Transverse colon (tissue), 4 donors: ENCODE data around the gene LTK. TPM values are rescaled to one million over a fixed set of nuclear protein-coding genes. Genes with fewer than 3 reads are reported as not detected.

ENCODE experiments used
- DNase-seq: peaks from one replicate; pipeline ENCODE4 v3.0.0-alpha.2; 2019
- H3K27ac ChIP-seq, 4 donors: fragments of 200-600 bp; sonication (generic); 2 replicates each; pipeline ENCODE4 v1.5.1; 2016 to 2018; ENCODE audit warnings: inconsistent platforms in 4 of 4
- H3K27me3 ChIP-seq: fragments of 200-600 bp; sonication (generic); 2 replicates; pipeline ENCODE4 v1.5.1; 2017; ENCODE audit warnings: inconsistent platforms
- H3K36me3 ChIP-seq, 4 donors: fragments of 200-600 bp; sonication (generic); 2 replicates each; pipeline ENCODE4 v1.5.1; 2017 to 2019; ENCODE audit warnings: inconsistent platforms in 4 of 4
- H3K4me1 ChIP-seq, 4 donors: fragments of 200-600 bp; sonication (generic); 2 replicates each; pipeline ENCODE4 v1.5.1; 2017 to 2020; ENCODE audit warnings: inconsistent platforms in 4 of 4
- H3K4me3 ChIP-seq, 4 donors: fragments of 200-600 bp; sonication (generic); 1 replicate in 1 of 4; 2 replicates in 3 of 4; pipeline versions ENCODE4 v1.5.1 to v1.6.1; 2017 to 2019; ENCODE audit warnings: inconsistent platforms in 4 of 4
- H3K9me3 ChIP-seq, 2 donors: fragments of 200-600 bp; sonication (generic); 2 replicates each; pipeline ENCODE4 v1.5.1; 2017 to 2019; ENCODE audit warnings: inconsistent platforms in 2 of 2
- CTCF ChIP-seq, 5 experiments: fragments of 200-600 bp in 3 of 5; fragments of 450-650 bp in 2 of 5; sonication (generic) in 3 of 5; IDR thresholded peaks; 1 replicate in 2 of 5; 2 replicates in 3 of 5; pipeline ENCODE4 v1.5.1; 2016 to 2017; ENCODE audit warnings: antibody characterized with exemption in 5 of 5, inconsistent platforms in 3 of 5, mild to moderate bottlenecking in 2 of 5, moderate library complexity in 1 of 5
- EP300 ChIP-seq: sonication (generic); formaldehyde crosslinking; IDR thresholded peaks from one replicate; pipeline ENCODE4 v1.6.1; 2017; ENCODE audit warnings: antibody characterized with exemption, low read depth
- POLR2A ChIP-seq: fragments of 450-650 bp; IDR thresholded peaks from one replicate; pipeline ENCODE4 v1.6.1; 2016; ENCODE audit warnings: antibody characterized with exemption, mild to moderate bottlenecking, moderate library complexity
- POLR2AphosphoS5 ChIP-seq, 3 donors: sonication (generic); formaldehyde crosslinking; IDR thresholded peaks; one replicate each; pipeline ENCODE4 v1.6.1; 2016; ENCODE audit warnings: antibody characterized with exemption in 3 of 3
- WGBS, 2 donors: methylation state at CpG; one replicate each; pipeline ENCODE4 v1.1.5; 2018; ENCODE audit warnings: low coverage in 1 of 2; 5-methylcytosine and 5-hydroxymethylcytosine counted together
- in situ Hi-C, 4 donors: fragments of 200-750 bp; cut with MboI; loops; one replicate each; pipeline versions ENCODE4 v1.15.0 to v1.15.1; 2017; ENCODE audit warnings: low sequenced_read_pairs in 3 of 4, low pct_ligation_motif_present in 1 of 4, low pct_unique_long_range_greater_than_20kb in 1 of 4
- intact Hi-C: fragments of 100-400 bp; cut with DNase I; formaldehyde crosslinking; loops from one replicate; pipeline ENCODE4 v1.15.1; 2023; ENCODE audit warnings: low total_unique reads
- total RNA-seq, 4 donors: library from RNA; depleted of rRNA; stranded (reverse); fragments of >200 nt; gene quantifications; one replicate each; pipeline ENCODE4 v1.1.0, GENCODE V29; 2016

The LTK gene
- total RNA-seq, 4 donors from 2014 or later: 0.40 to 15.0 (median 11.6) TPM

DNA sequence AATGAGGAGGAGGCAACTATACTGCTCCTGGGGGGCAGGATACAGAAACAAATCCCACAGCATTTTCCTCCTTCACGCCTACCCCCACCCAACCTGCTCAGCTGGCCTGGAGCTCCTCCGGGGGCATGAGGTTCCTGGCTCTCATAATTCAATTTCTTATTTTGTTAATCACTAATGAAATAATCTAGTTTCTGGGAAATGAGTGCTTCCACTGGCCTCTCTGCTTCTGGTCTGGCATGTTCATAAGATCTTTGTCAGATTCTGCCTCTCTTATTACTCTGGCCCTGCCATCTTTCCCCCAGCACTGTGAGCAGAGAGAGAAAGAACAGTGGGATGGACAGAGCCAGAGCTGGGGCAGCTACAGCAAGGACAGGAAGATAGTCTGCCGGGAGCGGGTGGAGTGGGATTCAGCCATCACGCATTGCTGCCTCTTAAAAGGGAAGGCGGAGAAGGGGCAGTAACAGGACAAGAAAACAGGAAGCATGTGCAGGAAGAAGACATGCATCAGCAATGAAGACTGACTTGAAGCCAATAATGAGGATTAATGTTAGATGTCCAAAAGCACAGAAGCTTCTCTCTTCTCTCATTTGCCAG is 16.8 kb upstream of the LTK start:
- intact Hi-C loops (no loop called here), in situ Hi-C loops (loop anchor here in 1 of 4 donors (25.0 kb wide), 1 partner anchor 93 kb away; no protein-coding TSS in a partner anchor)
- TF ChIP-seq EP300 (no peak), POLR2AphosphoS5 (IDR thresholded peaks at IDR 0.05) (no peak), POLR2A (no peak), CTCF (IDR thresholded peaks at IDR 0.05) (no peak)
- H3K27ac ChIP-seq: no peak overlapping the region
- H3K9me3 ChIP-seq: no peaks in the 10 kb centered on the region
- no peak for DNase-seq
- H3K4me3 ChIP-seq: no peak overlapping the region
- H3K36me3 ChIP-seq: peaks cover 0 to 55% (median 22%) of the 10 kb centered on the region in 4 donors
- H3K27me3 ChIP-seq: no peaks in the 10 kb centered on the region
- 80 to 100% methylated on average over 1 to 6 of the region's 6 CpGs for WGBS, 2 donors
- H3K4me1 ChIP-seq: no peaks in the 10 kb centered on the region

GRCh38 chr15:41523097-41523496 is 9.5 kb upstream of the LTK start:
- DNase-seq: no peak
- no peaks in the 10 kb centered on the region for H3K9me3 ChIP-seq
- H3K36me3 ChIP-seq: peaks cover 0 to 19% (median 5%) of the 10 kb centered on the region in 4 donors
- 85% methylated on average over 5 of the region's 5 CpGs; no CpG with 5 or more reads in 1 of the 2 donors for whole genome bisulfite sequencing, 2 donors
- no peaks in the 10 kb centered on the region for H3K4me1 ChIP-seq
- H3K27me3 ChIP-seq: no peaks in the 10 kb centered on the region
- H3K27ac ChIP-seq: no peak overlapping the region
- in situ Hi-C loops (no loop called here), intact Hi-C loops (no loop called here)
- no peak overlapping the region for H3K4me3 ChIP-seq
- no peak for TF ChIP-seq EP300
- TF ChIP-seq POLR2AphosphoS5 (IDR thresholded peaks at IDR 0.05): no peak

DNA sequence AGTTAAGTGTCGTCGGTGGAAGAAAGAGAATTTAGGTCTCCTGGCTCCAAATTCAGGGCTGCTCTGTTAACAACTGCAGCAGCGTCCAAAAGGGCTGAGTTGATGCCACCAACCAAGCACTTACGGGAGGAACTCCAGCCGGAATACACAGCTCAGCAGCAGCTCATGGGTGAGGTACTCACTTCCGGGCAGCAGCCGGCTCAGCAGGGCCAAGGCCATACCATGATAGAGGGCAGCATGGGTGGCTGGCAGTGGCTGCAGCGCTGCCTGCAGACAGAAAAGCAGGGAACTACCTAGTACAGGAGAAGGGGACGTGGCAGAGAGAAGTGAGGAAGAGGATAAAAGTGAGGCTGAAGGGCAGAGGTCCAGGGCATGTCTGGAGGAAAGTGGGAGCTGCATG is 8.0 kb upstream of the LTK start:
- Histone ChIP-seq H3K36me3 (peaks cover 0 to 6% (median 2%) of the 10 kb centered on the region in 4 donors), H3K27ac (no peak overlapping the region), H3K4me1 (no peaks in the 10 kb centered on the region), H3K4me3 (no peak overlapping the region), H3K27me3 (no peaks in the 10 kb centered on the region), H3K9me3 (no peaks in the 10 kb centered on the region)
- TF ChIP-seq EP300: no peak
- TF ChIP-seq POLR2AphosphoS5 (IDR thresholded peaks at IDR 0.05): no peak
- TF ChIP-seq POLR2A: no peak
- TF ChIP-seq CTCF (IDR thresholded peaks at IDR 0.05): no peak
- DNase-seq: no peak
- WGBS, 2 donors: 83 to 86% methylated on average over 2 to 9 of the region's 9 CpGs
- intact Hi-C loops: no loop called here
- in situ Hi-C loops: no loop called here

DNA sequence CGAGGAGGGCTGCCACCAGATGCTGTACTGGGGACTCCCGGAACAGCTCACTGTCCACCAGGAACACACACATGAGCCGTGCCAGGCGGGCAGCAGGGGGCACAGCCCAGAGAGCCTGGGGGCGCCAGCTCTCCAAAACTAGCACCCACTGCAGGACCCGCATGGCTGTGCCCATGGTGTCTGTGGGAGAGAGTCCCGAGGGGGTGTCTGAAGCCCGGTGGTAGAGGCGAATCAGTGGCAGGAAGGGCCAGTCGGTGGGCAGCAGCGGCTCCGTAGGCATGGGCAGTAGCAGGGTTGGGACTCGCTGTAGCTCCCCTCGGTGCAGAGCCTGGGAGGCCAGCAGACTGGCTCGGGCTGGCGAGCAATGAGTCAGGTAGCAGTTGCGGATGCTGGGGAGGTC is 7.0 kb upstream of the LTK start:
- in situ Hi-C loops: no loop called here
- Histone ChIP-seq H3K4me3 (no peak overlapping the region), H3K4me1 (no peaks in the 10 kb centered on the region), H3K9me3 (no peaks in the 10 kb centered on the region), H3K36me3 (peaks cover 0 to 4% (median 0%) of the 10 kb centered on the region in 4 donors), H3K27ac (no peak overlapping the region), H3K27me3 (no peaks in the 10 kb centered on the region)
- DNase-seq: no peak
- TF ChIP-seq EP300: no peak
- TF ChIP-seq CTCF (IDR thresholded peaks at IDR 0.05): no peak
- TF ChIP-seq POLR2AphosphoS5 (IDR thresholded peaks at IDR 0.05): no peak
- no peak for TF ChIP-seq POLR2A
- WGBS, 2 donors: 93% methylated on average over 16 of the region's 17 CpGs; no CpG with 5 or more reads in 1 of the 2 donors
- intact Hi-C loops: no loop called here
